CD4-positive, alpha-beta T cell (primary cell): ENCODE measurements around the gene ASPA. TPM values are rescaled to one million over a fixed set of nuclear protein-coding genes. Genes with fewer than 3 reads are reported as not detected.

Source experiments
- ATAC-seq: fragments of 200-7000 bp; cut with Tn5 transposase; one replicate; pipeline ENCODE4 v1.10.0; 2022; ENCODE audit warnings: mild to moderate bottlenecking; ENCODE audit not compliant: poor library complexity
- CTCF ChIA-PET: fragments of 350-600 bp; sonication (Branson Sonifier 250); formaldehyde crosslinking; loops from one replicate; lab custom pipeline; 2021; ENCODE audit warnings: antibody characterized with exemption, inconsistent platforms; lab: Charles Lee
- POLR2A ChIA-PET: fragments of 350-600 bp; sonication (Branson Sonifier 250); formaldehyde crosslinking; loops from one replicate; lab custom pipeline; 2021; ENCODE audit warnings: antibody characterized with exemption, inconsistent platforms; lab: Charles Lee
- DNase-seq, 14 experiments: peaks; one replicate each; pipeline ENCODE4 v3.0.0-alpha.2; 2013 to 2020; ENCODE audit warnings: mixed read lengths in 2 of 14
- H3K27ac ChIP-seq, 2 donors: one replicate each; pipeline versions ENCODE4 v1.5.1 to v1.7.0; 2013; ENCODE audit warnings: low read length in 2 of 2, low read depth in 1 of 2, mild to moderate bottlenecking in 1 of 2
- H3K27me3 ChIP-seq, 2 experiments: 1 replicate in 1 of 2; 2 replicates in 1 of 2; pipeline versions ENCODE4 v1.6.1 to v1.7.0; 2013; ENCODE audit warnings: low read length in 2 of 2, control low read depth in 1 of 2, mild to moderate bottlenecking in 1 of 2, moderate library complexity in 1 of 2; ENCODE audit not compliant: insufficient read depth in 2 of 2, control insufficient read depth in 1 of 2
- H3K36me3 ChIP-seq: one replicate; pipeline ENCODE4 v1.6.1; 2013; ENCODE audit warnings: low read length, control low read depth; ENCODE audit not compliant: insufficient read depth
- H3K4me1 ChIP-seq: one replicate; pipeline ENCODE4 v1.6.1; 2013; ENCODE audit warnings: low read length, control low read depth; ENCODE audit not compliant: insufficient read depth
- H3K4me3 ChIP-seq: one replicate; pipeline ENCODE4 v1.5.1; 2013; ENCODE audit warnings: mild to moderate bottlenecking, low read length, moderate library complexity
- H3K9me3 ChIP-seq, 2 experiments: 1 replicate in 1 of 2; 2 replicates in 1 of 2; pipeline versions ENCODE4 v1.6.1 to v1.7.0; 2013; ENCODE audit warnings: low read length in 2 of 2, mild to moderate bottlenecking in 2 of 2, control low read depth in 1 of 2, moderate library complexity in 1 of 2; ENCODE audit not compliant: control insufficient read depth in 1 of 2, insufficient read depth in 1 of 2
- H3K27ac Mint-ChIP-seq: one replicate; pipeline ENCODE4 v1.8.0; 2020; ENCODE audit warnings: mixed read lengths
- H3K27me3 Mint-ChIP-seq: one replicate; pipeline ENCODE4 v1.8.0; 2021; ENCODE audit warnings: mixed read lengths
- H3K36me3 Mint-ChIP-seq: one replicate; pipeline ENCODE4 v1.8.0; 2021; ENCODE audit warnings: low read depth, mixed read lengths
- H3K4me1 Mint-ChIP-seq: one replicate; pipeline ENCODE4 v1.8.0; 2021; ENCODE audit warnings: low read depth, mixed read lengths
- H3K4me3 Mint-ChIP-seq: one replicate; pipeline ENCODE4 v1.8.0; 2020; ENCODE audit warnings: mild to moderate bottlenecking, mixed read lengths
- H3K9me3 Mint-ChIP-seq: one replicate; pipeline ENCODE4 v1.8.0; 2020; ENCODE audit warnings: mixed read lengths
- intact Hi-C, 2 experiments: fragments of 100-400 bp; cut with DNase I in 1 of 2; cut with micrococcal nuclease in 1 of 2; formaldehyde crosslinking; loops; one replicate each; pipeline versions ENCODE4 v1.15.1 to v1.9.0; 2023 to 2025; cut with DNase I, micrococcal nuclease
- total RNA-seq, 174 experiments: library from RNA in 2 of 174; stranded (reverse) in 2 of 174; gene quantifications; one replicate each; pipeline ENCODE4 v1.2.3 and lab custom pipeline; 2021 to 2026
- TF ChIP-seq, protein P1 (sequence below): fragments of 200-600 bp; IDR thresholded peaks from one replicate; pipeline ENCODE4 v1.8.0; 2022; ENCODE audit warnings: antibody characterized with exemption, mild to moderate bottlenecking

ASPA gene
- total RNA-seq, 2 experiments from 2014 or later = not detected

DNA sequence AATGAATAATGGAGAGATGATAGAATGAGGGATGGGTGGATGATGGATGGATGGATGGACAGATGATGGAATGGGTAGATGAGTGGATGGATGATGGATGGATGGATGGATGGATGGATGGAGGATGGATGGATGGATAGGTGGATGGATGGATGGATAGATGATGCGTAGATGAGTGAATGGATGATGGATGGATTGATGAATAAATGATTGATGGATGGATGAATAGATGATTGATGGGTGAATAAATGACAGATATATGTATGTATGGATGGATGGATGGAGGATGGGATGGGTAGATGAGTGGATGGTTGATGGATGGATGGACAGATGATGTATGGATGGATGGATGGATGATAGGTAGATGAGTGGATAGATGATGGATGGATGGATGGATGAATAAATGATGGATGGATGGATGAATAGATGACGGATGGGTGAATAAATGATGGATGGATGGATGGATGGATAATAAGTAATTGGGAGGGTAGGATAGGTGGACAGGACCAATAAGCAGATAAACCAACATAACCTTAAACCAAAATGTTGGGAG, 73.9 kb downstream of the ASPA start:
- H3K4me1 ChIP-seq = no peaks in the 10 kb centered on the region
- TF ChIP-seq, protein P1, sequence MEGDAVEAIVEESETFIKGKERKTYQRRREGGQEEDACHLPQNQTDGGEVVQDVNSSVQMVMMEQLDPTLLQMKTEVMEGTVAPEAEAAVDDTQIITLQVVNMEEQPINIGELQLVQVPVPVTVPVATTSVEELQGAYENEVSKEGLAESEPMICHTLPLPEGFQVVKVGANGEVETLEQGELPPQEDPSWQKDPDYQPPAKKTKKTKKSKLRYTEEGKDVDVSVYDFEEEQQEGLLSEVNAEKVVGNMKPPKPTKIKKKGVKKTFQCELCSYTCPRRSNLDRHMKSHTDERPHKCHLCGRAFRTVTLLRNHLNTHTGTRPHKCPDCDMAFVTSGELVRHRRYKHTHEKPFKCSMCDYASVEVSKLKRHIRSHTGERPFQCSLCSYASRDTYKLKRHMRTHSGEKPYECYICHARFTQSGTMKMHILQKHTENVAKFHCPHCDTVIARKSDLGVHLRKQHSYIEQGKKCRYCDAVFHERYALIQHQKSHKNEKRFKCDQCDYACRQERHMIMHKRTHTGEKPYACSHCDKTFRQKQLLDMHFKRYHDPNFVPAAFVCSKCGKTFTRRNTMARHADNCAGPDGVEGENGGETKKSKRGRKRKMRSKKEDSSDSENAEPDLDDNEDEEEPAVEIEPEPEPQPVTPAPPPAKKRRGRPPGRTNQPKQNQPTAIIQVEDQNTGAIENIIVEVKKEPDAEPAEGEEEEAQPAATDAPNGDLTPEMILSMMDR = no peak
- ChIA-PET CTCF (no interaction called here), POLR2A (no interaction called here)
- no peak for DNase-seq
- no peaks in the 10 kb centered on the region for H3K4me1 Mint-ChIP-seq
- no peak overlapping the region for H3K4me3 ChIP-seq
- H3K27me3 ChIP-seq = no peaks in the 10 kb centered on the region
- no peaks in the 10 kb centered on the region for H3K36me3 ChIP-seq
- H3K4me3 Mint-ChIP-seq = no peak overlapping the region
- H3K9me3 ChIP-seq = no peaks in the 10 kb centered on the region
- H3K27ac Mint-ChIP-seq = no peak overlapping the region
- H3K27me3 Mint-ChIP-seq = peaks cover 8% of the 10 kb centered on the region
- no peaks in the 10 kb centered on the region for H3K9me3 Mint-ChIP-seq
- intact Hi-C loops = no loop called here
- ATAC-seq = no peak
- no peak overlapping the region for H3K27ac ChIP-seq
- no peaks in the 10 kb centered on the region for H3K36me3 Mint-ChIP-seq

- H3K9me3 ChIP-seq = no peaks in the 10 kb centered on the region
- H3K27ac ChIP-seq = no peak overlapping the region
- no peaks in the 10 kb centered on the region for H3K9me3 Mint-ChIP-seq
- ChIA-PET POLR2A (no interaction called here), CTCF (no interaction called here)
- no peaks in the 10 kb centered on the region for H3K27me3 ChIP-seq
- H3K27ac Mint-ChIP-seq = no peak overlapping the region
- H3K4me1 Mint-ChIP-seq = no peaks in the 10 kb centered on the region
- no peak overlapping the region for H3K4me3 Mint-ChIP-seq
- intact Hi-C loops = no loop called here
- no peak for DNase-seq
- H3K4me1 ChIP-seq = no peaks in the 10 kb centered on the region
- no peaks in the 10 kb centered on the region for H3K36me3 ChIP-seq
- no peaks in the 10 kb centered on the region for H3K36me3 Mint-ChIP-seq
- TF ChIP-seq, protein P1 = no peak
- ATAC-seq = no peak
- H3K27me3 Mint-ChIP-seq = peaks cover 8% of the 10 kb centered on the region
- no peak overlapping the region for H3K4me3 ChIP-seq
Observed at GRCh38 chr17:3551189-3551588, 75.4 kb downstream of the ASPA start.

DNA sequence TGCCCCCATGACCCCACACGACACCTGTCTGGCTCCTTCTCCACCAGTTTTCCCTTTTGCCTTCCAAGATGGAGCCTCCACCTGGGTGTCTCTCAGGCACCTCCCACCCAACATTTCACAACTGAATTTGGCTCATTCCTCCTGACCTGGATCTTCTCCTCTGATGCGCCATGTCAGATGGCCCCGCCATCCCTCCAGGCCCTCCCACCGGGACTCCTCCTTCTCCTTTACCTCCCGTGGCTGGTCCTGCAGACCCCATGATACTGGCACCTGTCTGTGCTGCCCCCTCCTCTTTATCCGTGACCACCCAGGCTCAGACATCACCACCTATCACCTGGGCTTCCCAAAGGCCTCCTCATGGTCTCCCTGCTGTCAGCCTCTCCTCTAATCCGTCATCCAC, 77.1 kb downstream of the ASPA start:
- ATAC-seq (no peak), DNase-seq (no peak)
- Histone ChIP-seq H3K27me3 (no peaks in the 10 kb centered on the region), H3K4me3 (no peak overlapping the region), H3K36me3 (no peaks in the 10 kb centered on the region), H3K4me1 (peaks cover 7% of the 10 kb centered on the region), H3K9me3 (no peaks in the 10 kb centered on the region), H3K27ac (no peak overlapping the region)
- Mint-ChIP-seq H3K9me3 (no peaks in the 10 kb centered on the region), H3K27ac (no peak overlapping the region), H3K4me3 (no peak overlapping the region), H3K36me3 (no peaks in the 10 kb centered on the region), H3K4me1 (no peaks in the 10 kb centered on the region), H3K27me3 (peaks cover 8% of the 10 kb centered on the region)
- TF ChIP-seq, protein P1 = no peak
- ChIA-PET POLR2A (no interaction called here), CTCF (no interaction called here)
- intact Hi-C loops = no loop called here

Other genes starting within 250 kb of the ASPA start
- under 1 TPM; 0.22 to 0.41 TPM for gene OR3A1, start 177.6 kb upstream of the ASPA start, total RNA-seq
- gene OR3A2, start 89.7 kb upstream of the ASPA start, total RNA-seq = 1 to 10 TPM in 1 of 2 experiments, under 1 TPM in 1; 0.55 to 1.3 TPM
- gene OR1E1, start 77.6 kb upstream of the ASPA start, total RNA-seq = not detected
- not detected for gene OR3A3, start 64.6 kb upstream of the ASPA start, total RNA-seq
- not detected for gene OR1E2, start 42.2 kb upstream of the ASPA start, total RNA-seq
- gene SPATA22, start 4.2 kb upstream of the ASPA start, total RNA-seq = under 1 TPM; 0.80 to 0.92 TPM
- under 1 TPM; 0.25 to 0.56 TPM for gene TRPV3, start 81.8 kb downstream of the ASPA start, total RNA-seq
- 1 to 10 TPM; 2.3 to 2.8 TPM for gene TRPV1, start 133.4 kb downstream of the ASPA start, total RNA-seq
- 1 to 10 TPM; 3.4 TPM for gene SHPK, start 160.3 kb downstream of the ASPA start, total RNA-seq
- gene CTNS, start 160.8 kb downstream of the ASPA start, total RNA-seq = 1 to 10 TPM; 3.3 to 4.9 TPM
- 1 to 10 TPM; 6.0 to 6.6 TPM for gene TAX1BP3, start 192.6 kb downstream of the ASPA start, total RNA-seq
- 10 to 100 TPM; 28.8 to 29.6 TPM for gene EMC6, start 192.8 kb downstream of the ASPA start, total RNA-seq
- 10 to 100 TPM; 14.3 to 16.0 TPM for gene P2RX5, start 220.2 kb downstream of the ASPA start, total RNA-seq
- under 1 TPM; 0.22 to 0.25 TPM for gene HASPIN, start 247.9 kb downstream of the ASPA start, total RNA-seq